ENCODE data around the gene NFATC1.
A peak's percentile ranks its signal among the peaks of the same experiment; 100 is the strongest.
"Not testable (repeated sequence)": the region's sequence is repeated elsewhere in the genome, so short reads cannot be mapped to it uniquely, and the experiment has no call there.

The NFATC1 gene

GRCh38 chr18:79375441-79376154 is 20.1 kb upstream of the NFATC1 start:
- DNase-seq (ENCODE audit: low read depth in 2 of 2, low spot score in 1 of 2) = no peak

GRCh38 chr18:79376661-79377060 is 19.1 kb upstream of the NFATC1 start:
- not testable (repeated sequence) for DNase-seq (ENCODE audit: low read depth in 2 of 2, low spot score in 1 of 2)

- DNase-seq (ENCODE audit: low read depth in 2 of 2, low spot score in 1 of 2) = no peak
These were observed 18.4 kb upstream of the NFATC1 start for GRCh38 chr18:79377187-79377891.

DNA sequence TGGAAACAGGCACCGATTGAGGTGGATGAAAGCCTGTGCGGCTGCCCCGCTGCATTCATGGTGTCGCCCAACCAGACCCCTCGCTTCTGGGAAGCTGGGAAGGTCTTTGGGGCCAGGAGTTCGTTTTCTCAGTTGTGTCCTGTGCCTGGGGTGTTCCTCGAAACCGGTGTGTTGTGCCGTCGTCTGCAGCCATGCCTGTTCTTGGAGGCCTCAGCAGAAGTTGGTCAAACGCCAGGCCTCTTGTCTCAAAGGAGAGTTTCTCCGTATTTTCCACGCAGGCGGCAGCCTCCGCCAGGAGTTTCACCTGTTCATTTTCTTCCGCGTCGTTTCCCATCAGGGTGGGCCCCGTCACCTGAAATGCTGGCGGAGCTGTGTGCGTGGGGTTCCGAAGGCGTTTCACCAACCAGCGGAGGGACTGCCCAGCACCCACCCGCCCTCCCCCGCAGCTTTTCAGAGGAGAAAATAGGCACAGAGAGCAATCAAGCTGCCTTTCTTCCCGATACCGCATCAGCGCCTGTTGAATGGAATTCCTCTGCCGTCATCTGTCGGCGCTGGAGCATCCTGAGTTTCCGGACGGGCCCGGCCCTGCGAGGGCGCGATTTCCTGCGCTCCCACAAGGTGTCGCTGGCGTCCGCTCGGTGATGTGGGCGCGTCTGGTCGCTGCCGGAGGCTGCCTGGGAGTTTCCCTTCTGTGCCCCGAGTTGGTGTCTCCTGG is 17.0 kb upstream of the NFATC1 start:
- DNase-seq (ENCODE audit: low read depth in 2 of 2, low spot score in 1 of 2) = peak in 1 of 2 donors; percentile 68

DNA sequence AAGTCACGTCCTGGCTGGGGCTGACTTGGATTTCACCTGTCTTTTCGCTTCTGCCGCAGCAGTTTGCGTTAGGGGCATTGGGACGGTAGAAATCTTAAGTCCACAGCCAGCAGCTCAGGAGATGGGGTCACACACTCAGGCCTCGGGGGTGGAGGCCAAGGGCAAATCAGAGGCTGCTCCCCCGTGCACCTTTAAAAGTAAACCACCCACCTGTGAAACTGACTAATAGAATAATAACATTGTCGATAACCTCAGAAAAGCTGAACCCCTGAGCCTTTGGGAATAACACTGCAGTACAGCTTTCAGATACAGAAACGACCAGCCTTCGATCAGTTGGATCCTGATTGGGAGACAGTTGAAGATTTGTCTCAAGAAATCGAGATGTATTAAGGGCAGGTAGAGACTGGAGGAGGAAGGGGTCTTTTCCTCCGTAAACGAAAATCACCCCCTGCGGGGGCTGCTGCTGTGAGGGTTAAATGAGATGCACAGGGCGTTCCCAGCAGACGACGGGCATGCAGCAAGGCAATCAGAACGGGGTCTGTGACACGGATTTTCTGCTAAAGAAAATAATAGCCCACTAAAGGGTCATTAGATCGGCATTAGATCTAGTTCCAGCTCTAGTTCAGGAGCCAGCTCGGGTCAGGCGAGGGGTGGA is 16.4 kb upstream of the NFATC1 start:
- no peak for DNase-seq (ENCODE audit: low read depth in 2 of 2, low spot score in 1 of 2)

DNA sequence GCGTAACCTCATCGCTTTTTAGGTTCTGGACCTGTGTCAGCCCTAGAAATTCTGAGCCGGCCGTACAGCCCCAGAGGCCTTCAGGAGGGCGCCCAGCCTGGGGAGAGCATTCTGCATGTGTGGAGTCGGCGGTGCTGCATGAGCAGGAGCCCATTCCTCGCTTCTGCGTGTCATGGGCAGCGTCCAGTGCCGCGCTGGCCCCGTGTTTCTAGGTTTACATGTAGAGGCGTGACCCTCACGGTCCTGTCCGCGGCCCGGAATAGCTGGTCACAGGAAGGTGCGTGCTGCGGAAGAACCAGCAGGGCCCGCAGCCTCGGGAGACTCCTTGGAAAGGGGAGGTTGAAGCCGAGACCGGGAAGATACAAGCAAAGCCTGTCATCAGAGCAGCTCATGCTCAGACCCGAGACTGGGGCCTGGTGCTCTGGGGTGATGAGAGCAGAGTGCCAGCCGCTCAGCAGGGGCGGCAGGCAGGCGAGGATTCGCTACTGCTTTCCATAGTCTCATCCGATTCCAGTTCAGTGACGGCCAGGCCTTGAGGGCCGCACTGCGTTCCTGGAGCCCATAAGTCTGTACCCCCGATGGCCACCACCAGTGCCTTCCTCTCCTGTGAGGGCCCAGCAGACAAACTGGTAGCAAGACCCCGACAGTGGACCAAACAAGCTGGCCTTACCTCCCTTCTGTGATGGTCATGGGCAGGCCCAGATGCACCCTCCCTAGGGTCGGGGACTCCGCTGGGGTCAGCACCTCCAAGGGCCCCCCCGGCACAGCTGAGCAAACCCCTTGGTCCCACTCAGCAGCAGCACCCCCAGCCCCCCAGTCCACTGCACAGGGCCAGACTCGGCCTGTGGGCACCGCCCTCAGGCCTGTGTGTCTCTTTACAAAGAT is 15.6 kb upstream of the NFATC1 start:
- DNase-seq (ENCODE audit: low read depth in 2 of 2, low spot score in 1 of 2) = no peak

- DNase-seq (ENCODE audit: low read depth in 2 of 2, low spot score in 1 of 2) = peak in 1 of 2 donors; percentile 50
These were observed 14.6 kb upstream of the NFATC1 start for GRCh38 chr18:79380816-79381806.

DNA sequence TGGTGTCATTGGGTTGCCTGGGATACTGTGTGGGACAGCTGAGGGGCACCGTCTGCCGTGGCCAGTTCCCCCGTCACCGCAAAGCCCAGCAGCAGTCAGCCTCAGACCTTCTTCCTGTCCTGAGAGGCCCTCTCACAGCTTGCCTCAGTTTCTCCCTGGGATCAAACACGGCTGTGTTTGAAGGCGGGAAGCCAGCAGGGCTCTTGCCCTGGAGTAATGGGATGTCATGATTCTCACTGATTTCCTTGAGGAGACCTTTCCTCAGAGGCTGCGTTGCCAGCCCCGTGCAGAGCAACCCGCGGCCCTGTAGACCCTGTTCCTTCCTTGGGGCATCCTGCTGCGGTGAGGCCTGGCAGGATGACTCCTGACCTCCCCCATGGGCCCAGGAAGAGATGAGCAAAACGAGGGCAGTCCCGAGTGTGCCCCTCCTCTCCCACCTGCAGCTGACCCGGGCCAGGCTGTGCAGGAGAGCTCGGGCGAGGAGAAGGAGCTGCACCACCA is 13.9 kb upstream of the NFATC1 start:
- DNase-seq (ENCODE audit: low read depth in 2 of 2, low spot score in 1 of 2) = no peak

- no peak for DNase-seq (ENCODE audit: low read depth in 2 of 2, low spot score in 1 of 2)
These were observed 12.9 kb upstream of the NFATC1 start for GRCh38 chr18:79382681-79383387.

DNA sequence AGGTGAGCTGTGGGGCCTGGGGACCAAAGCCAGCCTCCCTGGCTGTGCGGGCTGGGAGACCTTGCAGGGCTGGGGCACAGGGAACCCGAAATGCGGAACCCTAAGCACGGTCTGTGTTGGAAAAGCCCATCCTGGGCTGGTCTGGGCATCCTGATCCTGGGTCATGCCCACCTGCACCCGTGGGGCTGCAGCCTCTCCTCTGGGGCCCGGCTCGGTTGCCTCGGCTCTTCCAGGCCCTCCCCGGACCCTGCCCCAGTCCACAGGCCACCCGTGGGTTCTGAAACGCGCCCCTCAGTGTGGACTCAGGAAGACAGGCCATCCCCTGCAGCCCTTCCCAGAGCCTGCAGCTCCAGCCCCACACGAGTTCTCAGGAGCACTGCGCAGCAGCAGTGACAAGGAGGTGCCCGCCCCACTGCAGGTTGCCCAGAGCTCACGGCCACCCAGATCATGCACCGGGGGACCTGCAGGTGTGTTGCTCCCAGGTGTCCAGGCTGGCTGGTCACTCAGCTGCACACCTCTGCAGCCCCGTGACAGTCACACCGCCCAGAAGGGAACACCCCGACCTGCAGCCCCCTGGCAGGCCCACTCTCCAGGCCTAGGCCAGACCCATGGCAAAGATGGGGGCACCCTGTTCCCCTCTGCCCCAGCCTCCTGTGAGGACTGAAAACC is 12.2 kb upstream of the NFATC1 start:
- DNase-seq (ENCODE audit: low read depth in 2 of 2, low spot score in 1 of 2) = no peak

DNA sequence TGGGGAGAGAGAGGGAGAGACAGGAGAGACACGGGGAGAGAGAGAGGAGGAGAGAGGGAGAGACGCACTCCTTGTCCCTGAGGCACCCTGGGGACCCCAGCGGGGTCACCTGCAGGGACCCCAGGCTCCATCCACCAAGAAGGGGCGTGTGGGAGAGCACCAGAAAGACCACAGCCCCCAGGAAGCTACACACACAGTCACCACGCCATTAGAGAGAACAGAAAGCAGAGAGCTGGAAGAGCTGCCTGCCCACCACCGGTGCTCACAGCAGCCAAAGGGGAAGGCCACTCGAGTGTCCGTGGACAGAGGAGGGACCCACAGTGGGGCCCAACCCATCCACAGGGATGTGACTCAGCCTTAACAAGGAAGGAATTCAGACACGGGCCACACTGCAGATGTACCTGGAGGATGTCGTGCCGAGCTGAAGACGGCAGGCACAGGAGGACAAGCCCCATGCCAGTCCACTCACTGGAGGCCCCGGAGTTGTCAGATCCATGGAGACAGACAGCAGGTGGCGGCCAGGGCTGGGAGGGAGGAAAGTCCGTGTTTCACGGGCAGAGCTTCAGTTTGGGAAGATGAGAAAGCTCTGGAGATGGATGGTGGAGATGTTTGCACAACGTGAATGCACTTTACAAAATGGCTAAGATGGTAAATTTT is 11.5 kb upstream of the NFATC1 start:
- no peak for DNase-seq (ENCODE audit: low read depth in 2 of 2, low spot score in 1 of 2)

GRCh38 chr18:79384834-79385233 is 10.9 kb upstream of the NFATC1 start:
- DNase-seq (ENCODE audit: low read depth in 2 of 2, low spot score in 1 of 2) = no peak

GRCh38 chr18:79385326-79385707 is 10.4 kb upstream of the NFATC1 start:
- DNase-seq (ENCODE audit: low read depth in 2 of 2, low spot score in 1 of 2) = no peak

DNA sequence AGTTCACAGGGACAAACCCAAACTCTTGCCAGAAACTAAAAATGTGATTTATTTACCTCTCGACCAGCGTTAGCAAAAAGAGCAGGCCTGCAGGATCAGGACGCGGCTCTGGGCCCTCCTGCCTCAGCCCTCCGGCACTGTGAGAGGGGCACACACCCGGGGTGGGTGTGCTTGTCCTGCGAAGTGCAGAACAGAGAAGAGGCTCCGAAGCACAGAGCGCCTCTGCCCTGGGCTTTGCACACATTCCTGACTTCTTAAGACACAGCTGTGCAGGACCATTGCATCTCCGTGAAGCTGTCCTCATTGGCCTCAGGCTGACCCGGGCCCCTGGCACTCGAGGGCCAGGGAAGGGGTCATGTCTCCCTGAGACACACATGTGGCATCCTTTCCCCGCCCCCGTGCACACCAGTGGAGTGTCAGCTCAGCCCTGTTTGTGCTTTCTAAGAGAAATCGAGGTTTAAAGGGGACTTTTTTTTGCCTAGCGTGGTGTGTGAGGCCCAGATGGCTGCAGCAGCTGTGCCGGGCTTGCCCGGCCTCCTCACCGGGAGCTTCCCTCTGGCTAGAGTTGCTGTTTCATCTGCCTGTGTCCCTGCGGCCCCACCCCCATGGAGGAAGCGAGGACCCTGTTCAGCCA is 9.9 kb upstream of the NFATC1 start:
- DNase-seq (ENCODE audit: low read depth in 2 of 2, low spot score in 1 of 2) = no peak

GRCh38 chr18:79386547-79386946 is 9.2 kb upstream of the NFATC1 start:
- DNase-seq (ENCODE audit: low read depth in 2 of 2, low spot score in 1 of 2) = no peak

GRCh38 chr18:79387214-79387613 is 8.5 kb upstream of the NFATC1 start:
- no peak for DNase-seq (ENCODE audit: low read depth in 2 of 2, low spot score in 1 of 2)

DNA sequence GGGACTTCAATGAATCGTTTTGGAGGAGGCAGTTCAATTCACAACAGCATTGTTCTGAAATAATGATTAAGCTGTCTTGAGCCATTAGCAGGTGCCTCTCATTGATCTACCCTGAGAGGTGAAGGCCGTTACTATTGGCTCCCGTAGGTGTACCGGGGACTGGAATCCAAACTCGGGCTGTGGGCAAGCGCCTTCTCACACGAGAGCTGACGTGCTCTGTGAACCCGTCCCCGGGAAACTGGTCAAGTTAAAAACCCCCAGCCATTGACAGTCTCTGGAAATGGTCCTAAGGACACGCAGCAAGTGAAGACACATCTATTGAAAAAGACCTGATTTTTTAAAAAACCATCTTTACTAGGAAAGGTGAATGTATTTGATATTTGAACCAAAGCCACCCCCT is 8.1 kb upstream of the NFATC1 start:
- no peak for DNase-seq (ENCODE audit: low read depth in 2 of 2, low spot score in 1 of 2)

Measured in stimulated activated CD8-positive, alpha-beta memory T cell treated with anti-CD3 and anti-CD28 coated beads, Interleukin-4, amount 100 ng/mL, for 1 hour (primary cell).